ENCODE data around the gene SLC16A7.

DNA sequence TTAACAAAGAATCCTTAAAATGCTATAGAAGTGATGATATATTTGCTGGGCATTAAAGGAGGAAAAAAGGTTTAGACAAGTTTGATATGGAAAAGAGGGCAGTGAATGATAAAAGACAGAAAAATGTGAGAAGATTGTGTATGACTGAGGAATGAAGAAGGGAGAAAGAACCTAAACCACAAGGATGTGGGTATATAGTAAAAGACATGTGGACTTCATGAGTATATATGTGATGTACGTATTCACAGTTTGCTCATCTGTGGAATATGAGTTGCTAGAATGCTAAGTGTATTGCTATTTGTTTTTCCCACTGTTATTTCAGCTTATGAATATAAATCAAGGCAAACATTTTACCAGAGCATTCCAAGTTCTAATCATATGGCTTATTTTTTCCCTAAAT lies 2.1 kb upstream of the SLC16A7 start:
- TF ChIP-seq POLR2A (IDR thresholded peaks at IDR 0.05; ENCODE audit: low read length) (no peak), GATA1 (IDR thresholded peaks at IDR 0.05; ENCODE audit: low read depth, low read length) (no peak)

All from erythroblast (primary cell).